WTC11 (cell line): Measurements from ENCODE around the gene TUBGCP2. TPM values are rescaled to one million over a fixed set of nuclear protein-coding genes. Genes with fewer than 3 reads are reported as not detected.

Experiments
- ATAC-seq: fragments of 200-7000 bp; cut with Tn5 transposase; 2 replicates; pipeline ENCODE4 v1.10.0; 2021; ENCODE audit warnings: mild to moderate bottlenecking, moderate library complexity
- CTCF ChIA-PET: fragments of 300-600 bp; sonication (Branson Sonifier 250); formaldehyde crosslinking; loops from one replicate; lab custom pipeline; 2021; ENCODE audit warnings: antibody characterized with exemption; lab: Charles Lee
- POLR2A ChIA-PET: fragments of 350-600 bp; sonication (Branson Sonifier 250); formaldehyde crosslinking; loops from one replicate; lab custom pipeline; 2021; ENCODE audit warnings: antibody characterized with exemption; lab: Charles Lee
- DNase-seq: peaks from one replicate; pipeline ENCODE4 v3.0.0; 2021; ENCODE audit warnings: low spot score
- H3K27ac Mint-ChIP-seq: 2 replicates; pipeline ENCODE4 v1.8.0; 2021; ENCODE audit warnings: mixed read lengths
- H3K27me3 Mint-ChIP-seq: 2 replicates; pipeline ENCODE4 v1.8.0; 2021; ENCODE audit warnings: low read depth, mild to moderate bottlenecking, moderate library complexity, mixed read lengths
- H3K36me3 Mint-ChIP-seq: 2 replicates; pipeline ENCODE4 v1.8.0; 2021; ENCODE audit warnings: mixed read lengths
- H3K4me1 Mint-ChIP-seq: 2 replicates; pipeline ENCODE4 v1.8.0; 2022; ENCODE audit warnings: mixed read lengths
- H3K4me3 Mint-ChIP-seq: 2 replicates; pipeline ENCODE4 v1.8.0; 2021; ENCODE audit warnings: mild to moderate bottlenecking, moderate library complexity, mixed read lengths
- H3K9me3 Mint-ChIP-seq: 2 replicates; pipeline ENCODE4 v1.8.0; 2021; ENCODE audit warnings: mixed read lengths
- CDX4 ChIP-seq: fragments of 250-450 bp; sonication (Bioruptor Pico); IDR thresholded peaks from 2 replicates; pipeline ENCODE4 v1.9.0; 2021; ENCODE audit warnings: moderate library complexity, mild to moderate bottlenecking, inconsistent platforms, borderline replicate concordance
- E2F1 ChIP-seq: sonication (generic); formaldehyde crosslinking; IDR thresholded peaks from 2 replicates; pipeline ENCODE4 v1.8.0; 2022; ENCODE audit warnings: mild to moderate bottlenecking, missing genetic modification reagents
- ERG ChIP-seq: fragments of 250-450 bp; sonication (Bioruptor Pico); IDR thresholded peaks from 2 replicates; pipeline ENCODE4 v1.8.0; 2021; ENCODE audit warnings: mild to moderate bottlenecking
- GRHL2 ChIP-seq: fragments of 250-450 bp; sonication (Bioruptor Pico); IDR thresholded peaks from 2 replicates; pipeline ENCODE4 v1.8.0; 2022; ENCODE audit warnings: mild to moderate bottlenecking, moderate library complexity; ENCODE audit not compliant: insufficient replicate concordance, severe bottlenecking
- HMGA2 ChIP-seq: fragments of 250-450 bp; sonication (Bioruptor Pico); IDR thresholded peaks from 2 replicates; pipeline ENCODE4 v1.4.0; 2021; ENCODE audit warnings: mild to moderate bottlenecking, moderate library complexity
- RELA ChIP-seq: sonication (generic); formaldehyde crosslinking; IDR thresholded peaks from 2 replicates; pipeline ENCODE4 v1.8.1; 2022; ENCODE audit warnings: missing genetic modification reagents, mild to moderate bottlenecking, borderline replicate concordance
- RORB ChIP-seq: fragments of 250-450 bp; sonication (Bioruptor Pico); IDR thresholded peaks from 2 replicates; pipeline ENCODE4 v1.9.0; 2021; ENCODE audit warnings: mild to moderate bottlenecking
- SMAD3 ChIP-seq: sonication (generic); formaldehyde crosslinking; IDR thresholded peaks from 2 replicates; pipeline ENCODE4 v1.8.0; 2022; ENCODE audit warnings: missing genetic modification reagents, mild to moderate bottlenecking, borderline replicate concordance
- SP1 ChIP-seq: sonication (generic); formaldehyde crosslinking; conservative IDR thresholded peaks from 2 replicates; pipeline ENCODE4 v1.8.1; 2022; ENCODE audit warnings: missing genetic modification reagents
- TCF7 ChIP-seq: sonication (generic); formaldehyde crosslinking; IDR thresholded peaks from 2 replicates; pipeline ENCODE4 v1.8.0; 2022; ENCODE audit warnings: mild to moderate bottlenecking, low read depth, missing genetic modification reagents, moderate library complexity
- USF2 ChIP-seq: sonication (generic); formaldehyde crosslinking; IDR thresholded peaks from 2 replicates; pipeline ENCODE4 v1.8.1; 2023; ENCODE audit warnings: mild to moderate bottlenecking, missing genetic modification reagents, moderate library complexity
- ZBTB21 ChIP-seq: sonication (generic); formaldehyde crosslinking; IDR thresholded peaks from 2 replicates; pipeline ENCODE4 v1.8.1; 2023; ENCODE audit warnings: mild to moderate bottlenecking, missing genetic modification reagents, borderline replicate concordance
- ZNF281 ChIP-seq: sonication (generic); formaldehyde crosslinking; IDR thresholded peaks from 2 replicates; pipeline ENCODE4 v1.8.0; 2023; ENCODE audit warnings: mild to moderate bottlenecking, missing genetic modification reagents
- ZNF512 ChIP-seq: sonication (generic); formaldehyde crosslinking; IDR thresholded peaks from 2 replicates; pipeline ENCODE4 v1.8.1; 2022; ENCODE audit warnings: missing genetic modification reagents, borderline replicate concordance
- ZNF532 ChIP-seq: fragments of 250-450 bp; sonication (Bioruptor Pico); IDR thresholded peaks from 2 replicates; pipeline ENCODE4 v1.9.0; 2021; ENCODE audit warnings: mild to moderate bottlenecking, borderline replicate concordance
- total RNA-seq: library from RNA; stranded (reverse); gene quantifications from 3 replicates; pipeline ENCODE4 v1.2.3, GENCODE V29; 2021

TUBGCP2 gene
- total RNA-seq, 1 experiment from 2014 or later: 62.5 TPM

GRCh38 chr10:133276100-133276434 is 32.6 kb downstream of the TUBGCP2 start (continued):
- TF ChIP-seq E2F1 (no peak), GRHL2 (CRISPR knock-in tag) (no peak), SMAD3 (no peak), SP1 (CRISPR knock-in tag) (no peak)

- TF ChIP-seq ERG (no peak), ZBTB21 (CRISPR knock-in tag) (no peak)
- TF ChIP-seq, all 79 proteins: peak for 0
Observed at GRCh38 chr10:133275684-133276092, 33.0 kb downstream of the TUBGCP2 start.

GRCh38 chr10:133274751-133275683 is 33.7 kb downstream of the TUBGCP2 start:
- DNase-seq: no peak
- Mint-ChIP-seq H3K27ac (no peak overlapping the region), H3K27me3 (no peaks in the 10 kb centered on the region), H3K36me3 (no peaks in the 10 kb centered on the region), H3K4me3 (no peak overlapping the region), H3K4me1 (peaks cover 6% of the 10 kb centered on the region; the same call in 1 of the 2 replicates), H3K9me3 (no peaks in the 10 kb centered on the region)
- CTCF ChIA-PET: interaction anchor here (0.6 to 2.6 kb wide), 12 partner anchors 8 to 474 kb away, joined by 3 to 23 read pairs (median 5); no protein-coding TSS in a partner anchor
- no peak for ATAC-seq
- POLR2A ChIA-PET: no interaction called here
- no peak for TF ChIP-seq ZNF532
- TF ChIP-seq CDX4 (CRISPR knock-in tag): no peak
- TF ChIP-seq ZNF512 (CRISPR knock-in tag): no peak
- TF ChIP-seq RORB (CRISPR knock-in tag): no peak
- no peak for TF ChIP-seq USF2
- no peak for TF ChIP-seq HMGA2 (CRISPR knock-in tag)
- no peak for TF ChIP-seq TCF7 (CRISPR knock-in tag)
- TF ChIP-seq RELA (CRISPR knock-in tag): no peak
- no peak for TF ChIP-seq ZNF281 (CRISPR knock-in tag)

More at GRCh38 chr10:133275684-133276092, 33.0 kb downstream of the TUBGCP2 start:
- ATAC-seq (no peak; the same call in 1 of the 2 replicates), DNase-seq (no peak)
- Mint-ChIP-seq H3K27ac (no peak overlapping the region), H3K27me3 (no peaks in the 10 kb centered on the region), H3K9me3 (no peaks in the 10 kb centered on the region), H3K4me3 (peak overlapping the region; percentile 54), H3K4me1 (peaks cover 6% of the 10 kb centered on the region; the same call in 1 of the 2 replicates), H3K36me3 (no peaks in the 10 kb centered on the region)
- CTCF ChIA-PET: interaction anchor here (0.6 to 2.6 kb wide), 13 partner anchors 9 to 475 kb away, joined by 3 to 23 read pairs (median 5); no protein-coding TSS in a partner anchor
- POLR2A ChIA-PET: no interaction called here
